ENCODE results near the gene ANKRD65.

DNA sequence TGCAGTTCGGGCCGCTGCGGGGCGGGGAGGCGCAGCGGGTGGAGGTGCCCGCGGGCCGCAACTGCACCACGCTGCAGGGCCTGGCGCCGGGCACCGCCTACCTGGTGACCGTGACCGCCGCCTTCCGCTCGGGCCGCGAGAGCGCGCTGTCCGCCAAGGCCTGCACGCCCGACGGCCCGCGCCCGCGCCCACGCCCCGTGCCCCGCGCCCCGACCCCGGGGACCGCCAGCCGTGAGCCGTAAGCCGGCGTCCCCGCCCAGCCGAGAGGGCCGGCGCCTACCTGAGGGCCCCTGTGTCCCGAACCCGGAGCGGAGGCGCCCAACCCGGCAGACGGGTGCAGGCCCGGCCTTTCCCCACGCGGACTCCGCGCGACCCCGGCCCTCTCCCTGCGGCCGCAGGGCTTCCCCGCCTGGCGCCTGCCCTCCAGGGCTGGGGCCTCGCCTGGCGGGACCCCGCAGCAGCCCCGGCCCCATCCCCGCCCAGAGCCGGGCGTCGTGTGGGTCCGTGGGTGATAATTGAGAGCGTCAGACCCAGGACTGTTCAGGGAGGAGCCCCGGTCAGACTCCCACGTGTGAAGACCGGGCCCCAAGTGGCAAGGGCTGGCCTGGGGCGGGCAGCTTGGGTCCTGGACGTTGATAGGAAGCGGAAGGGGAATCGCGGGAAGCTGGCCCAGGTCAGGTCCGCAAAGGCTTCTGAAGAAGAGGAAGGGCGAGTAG lies 18.6 kb upstream of the ANKRD65 start:
- no peak for TF ChIP-seq POLR2AphosphoS5 (IDR thresholded peaks at IDR 0.05; ENCODE audit: low read depth, low read length)
- TF ChIP-seq REST (IDR thresholded peaks at IDR 0.05; ENCODE audit: insufficient read depth in 1 of 2, low read depth in 2 of 2, low read length in 2 of 2) = no peak
- TF ChIP-seq TAF1 (IDR thresholded peaks at IDR 0.05; ENCODE audit: borderline replicate concordance, insufficient read depth, low read length) = no peak
- no peak for TF ChIP-seq SIN3A (IDR thresholded peaks at IDR 0.05; ENCODE audit: borderline replicate concordance, insufficient read depth, low read length)
- TF ChIP-seq FOXP2 (optimal IDR thresholded peaks at IDR 0.05; ENCODE audit: borderline replicate concordance, extremely low read depth, extremely low read length, insufficient read depth) = no peak

Data from PFSK-1 (cell line).